ENCODE measurements around the gene PTBP2. TPM values are rescaled to one million over a fixed set of nuclear protein-coding genes. Genes with fewer than 3 reads are reported as not detected.

Gene PTBP2
- total and polyA plus RNA-seq, 2 of the 8 experiments (the other 6 are each of a cell fraction or from before 2014, with no cell fraction given) = 24.2 to 61.7 TPM

DNA sequence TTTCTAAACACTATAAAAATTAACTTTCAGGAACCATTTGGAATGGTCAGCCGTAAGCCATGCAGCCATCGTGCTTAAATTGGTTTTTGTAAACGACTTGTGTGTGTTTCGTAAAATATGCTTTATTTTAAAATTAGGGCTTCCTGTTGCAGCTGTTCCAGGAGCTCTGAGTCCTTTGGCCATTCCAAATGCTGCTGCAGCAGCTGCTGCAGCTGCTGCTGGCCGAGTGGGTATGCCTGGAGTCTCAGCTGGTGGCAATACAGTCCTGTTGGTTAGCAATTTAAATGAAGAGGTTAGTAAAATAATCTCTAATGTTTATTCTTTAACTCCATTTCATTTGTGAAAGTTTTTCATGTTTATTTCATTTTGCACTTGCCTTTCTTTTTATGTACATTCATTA, 83.1 kb downstream of the PTBP2 start:
- Histone ChIP-seq H3K27ac (ENCODE audit: low read depth, low read length) (no peak overlapping the region), H3K23ac (ENCODE audit: insufficient read length) (no peak overlapping the region), H3K36me3 (ENCODE audit: control insufficient read depth in 2 of 4, insufficient read depth in 4 of 4, low read length in 3 of 4) (peaks cover 0 to 46% (median 9%) of the 10 kb centered on the region in 4 experiments; a peak in 6 of 8 replicates), H3K4me3 (ENCODE audit: extremely low read depth in 1 of 4, insufficient read depth in 2 of 4, low read depth in 3 of 4, low read length in 4 of 4) (no peak overlapping the region), H2AFZ (ENCODE audit: low read length) (no peak overlapping the region), H3K9me3 (ENCODE audit: insufficient read depth in 2 of 2, low read depth in 1 of 2, low read length in 1 of 2) (no peaks in the 10 kb centered on the region), H3K56ac (replicated peaks; ENCODE audit: insufficient read length, low read depth, low read length) (no peak overlapping the region), H2BK20ac (ENCODE audit: low read length) (no peak overlapping the region), H3K14ac (ENCODE audit: insufficient read length) (no peak overlapping the region), H2BK12ac (ENCODE audit: low read depth, low read length) (no peak overlapping the region), H4K20me1 (replicated peaks in 1 of 2; ENCODE audit: control insufficient read depth in 1 of 2, insufficient read depth in 2 of 2, low read length in 2 of 2) (peaks cover 0 to 3% of the 10 kb centered on the region in 2 experiments), H4K91ac (replicated peaks; ENCODE audit: insufficient read length, low read length) (no peak overlapping the region), H3K4me1 (replicated peaks in 1 of 4; ENCODE audit: control insufficient read depth in 3 of 4, insufficient read depth in 4 of 4, low read length in 3 of 4) (peaks cover 0 to 3% (median 0%) of the 10 kb centered on the region in 4 experiments; a peak in 2 of 7 replicates), H2BK120ac (replicated peaks; ENCODE audit: low read depth, low read length) (no peak overlapping the region), H3K18ac (ENCODE audit: extremely low read depth, low read length) (no peak overlapping the region), H3K4ac (replicated peaks; ENCODE audit: insufficient read length, low read depth, low read length) (no peak overlapping the region), H3K27me3 (replicated peaks in 1 of 4; ENCODE audit: control insufficient read depth in 3 of 4, extremely low read depth in 1 of 4, insufficient read depth in 3 of 4, low read length in 3 of 4) (no peaks in the 10 kb centered on the region), H3K79me1 (ENCODE audit: low read depth, low read length) (no peaks in the 10 kb centered on the region), H3K4me2 (ENCODE audit: insufficient read depth in 1 of 2, low read depth in 2 of 2, low read length in 2 of 2) (no peak overlapping the region), H3K9ac (replicated peaks in 1 of 4; ENCODE audit: extremely low read depth in 1 of 4, low read depth in 3 of 4, low read length in 3 of 4) (no peak overlapping the region), H4K5ac (ENCODE audit: insufficient read length, low read depth, low read length) (no peak overlapping the region), H2AK5ac (ENCODE audit: low read depth, low read length) (no peak overlapping the region), H4K8ac (ENCODE audit: extremely low read depth, insufficient read depth, low read length) (no peak overlapping the region), H2BK5ac (ENCODE audit: low read depth, low read length) (no peak overlapping the region), H2BK15ac (ENCODE audit: low read length) (no peak overlapping the region), H3K79me2 (ENCODE audit: control insufficient read depth in 1 of 2, insufficient read depth in 2 of 2, low read length in 2 of 2) (peaks cover 0 to 3% of the 10 kb centered on the region in 2 experiments; a peak in 2 of 4 replicates), H3K23me2 (ENCODE audit: low read depth, low read length) (no peaks in the 10 kb centered on the region)
- no peak for DNase-seq (ENCODE audit: low read depth in 1 of 2, low spot score in 2 of 2)
- TF ChIP-seq NANOG (IDR thresholded peaks at IDR 0.05; ENCODE audit: insufficient read depth, low read depth, low read length, poor library complexity, severe bottlenecking) = no peak
- TF ChIP-seq BCL11A (IDR thresholded peaks at IDR 0.05; ENCODE audit: low read depth in 2 of 2, low read length in 2 of 2) = no peak
- no peak for TF ChIP-seq RAD21 (IDR thresholded peaks at IDR 0.05 in 1 of 2, conservative IDR thresholded peaks at IDR 0.05 in 1 of 2; ENCODE audit: low read depth in 2 of 2, low read length in 2 of 2)
- TF ChIP-seq TCF12 (IDR thresholded peaks at IDR 0.05; ENCODE audit: low read depth, low read length) = no peak
- no peak for TF ChIP-seq MAX (IDR thresholded peaks at IDR 0.05)
- no peak for TF ChIP-seq SP4 (IDR thresholded peaks at IDR 0.05; ENCODE audit: low read length)
- FAIRE-seq = no peak
- 77% methylated on average over 5 of the region's 5 CpGs; no CpG with 5 or more reads in 1 of the 2 experiments for WGBS, 2 experiments (ENCODE audit: extremely low coverage in 1 of 2, insufficient coverage in 1 of 2, insufficient read length in 1 of 2, insufficient replicate concordance in 2 of 2, low coverage in 1 of 2, low lambda C conversion rate in 2 of 2, missing lambda C conversion rate in 1 of 2)
- POLR2A ChIA-PET (ENCODE audit: partially characterized antibody) = no interaction called here
- CTCF ChIA-PET (ENCODE audit: partially characterized antibody) = no interaction called here

All from H1 (cell line).